Kidney epithelial cell (primary cell): ENCODE measurements around the gene B3GLCT. TPM values are rescaled to one million over a fixed set of nuclear protein-coding genes. Genes with fewer than 3 reads are reported as not detected.
A peak's percentile ranks its signal among the peaks of the same experiment; 100 is the strongest.

Source experiments
- DNase-seq: peaks from one replicate; pipeline ENCODE4 v3.0.0-alpha.2; 2010; ENCODE audit warnings: low read depth
- H3K27me3 ChIP-seq: 2 replicates; pipeline ENCODE4 v1.6.0; 2011; ENCODE audit warnings: low read length; ENCODE audit not compliant: control insufficient read depth, insufficient read depth
- H3K36me3 ChIP-seq: 2 replicates; pipeline ENCODE4 v1.5.1; 2011; ENCODE audit warnings: low read length; ENCODE audit not compliant: control insufficient read depth, insufficient read depth
- H3K4me3 ChIP-seq: 2 replicates; pipeline ENCODE4 v1.5.1; 2011; ENCODE audit warnings: low read depth, mild to moderate bottlenecking, control low read depth, low read length
- CTCF ChIP-seq: IDR thresholded peaks from 2 replicates; pipeline ENCODE4 v1.5.1; 2011; ENCODE audit warnings: mild to moderate bottlenecking, moderate library complexity, low read length, control low read depth, inconsistent platforms; ENCODE audit not compliant: insufficient read depth, poor library complexity, severe bottlenecking
- total RNA-seq: library from RNA; depleted of rRNA; stranded (reverse); fragments of >200 nt; gene quantifications from 2 replicates; pipeline ENCODE4 v1.2.3, GENCODE V29; 2015

Gene B3GLCT
- total RNA-seq, 1 donor from 2014 or later, result 18.1 TPM

- no peaks in the 10 kb centered on the region for H3K36me3 ChIP-seq
- H3K27me3 ChIP-seq, result no peaks in the 10 kb centered on the region
- H3K4me3 ChIP-seq, result peak overlapping the region; percentile 75
- no peak for TF ChIP-seq CTCF
- DNase-seq, result no peak
These were observed 1.7 kb downstream of the B3GLCT start for GRCh38 chr13:31201341-31202031.

- H3K4me3 ChIP-seq, result no peak overlapping the region
- H3K27me3 ChIP-seq, result no peaks in the 10 kb centered on the region
- DNase-seq, result peak; percentile 52
- no peak for TF ChIP-seq CTCF
- H3K36me3 ChIP-seq, result no peaks in the 10 kb centered on the region
These were observed 4.8 kb downstream of the B3GLCT start for GRCh38 chr13:31204592-31204991.

GRCh38 chr13:31207661-31208552 is 8.1 kb downstream of the B3GLCT start:
- no peak for DNase-seq
- Histone ChIP-seq H3K36me3 (no peaks in the 10 kb centered on the region), H3K27me3 (no peaks in the 10 kb centered on the region), H3K4me3 (no peak overlapping the region)
- no peak for TF ChIP-seq CTCF

GRCh38 chr13:31208559-31209122 is 8.9 kb downstream of the B3GLCT start:
- TF ChIP-seq CTCF, result no peak
- H3K27me3 ChIP-seq, result no peaks in the 10 kb centered on the region
- H3K36me3 ChIP-seq, result no peaks in the 10 kb centered on the region
- no peak for DNase-seq
- no peak overlapping the region for H3K4me3 ChIP-seq

- DNase-seq, result no peak
- no peaks in the 10 kb centered on the region for H3K27me3 ChIP-seq
- no peak overlapping the region for H3K4me3 ChIP-seq
- no peak for TF ChIP-seq CTCF
- H3K36me3 ChIP-seq, result no peaks in the 10 kb centered on the region
These were observed 9.5 kb downstream of the B3GLCT start for GRCh38 chr13:31209172-31209840.
